ENCODE results near the gene RAB3GAP1. TPM values are rescaled to one million over a fixed set of nuclear protein-coding genes. Genes with fewer than 3 reads are reported as not detected.

RAB3GAP1 gene
- polyA plus RNA-seq, 1 donor (not counting 4 experiments of a cell fraction or from before 2014, with no cell fraction given), result 41.6 TPM

DNA sequence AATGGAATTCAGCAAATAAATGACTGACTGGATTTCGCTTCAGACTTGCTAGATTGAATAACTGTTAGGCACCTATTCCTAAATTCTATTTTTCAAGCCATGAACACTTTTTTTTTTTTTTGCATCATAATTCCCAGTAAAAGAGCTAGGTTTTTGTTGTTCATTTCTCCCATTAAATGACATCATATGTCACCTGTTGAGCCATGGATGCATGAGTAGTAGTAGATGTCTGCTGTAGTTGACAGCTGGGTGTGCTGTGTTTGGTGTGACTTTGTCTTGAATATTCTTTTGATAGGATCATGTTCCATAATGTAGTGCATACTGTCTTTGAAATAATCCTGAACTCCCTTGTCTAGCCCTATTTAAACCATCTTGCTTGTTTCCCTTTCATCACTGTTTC, 115.2 kb downstream of the RAB3GAP1 start:
- H3K36me3 ChIP-seq (ENCODE audit: control insufficient read depth in 2 of 2, extremely low read depth in 1 of 2, insufficient read depth in 2 of 2, low read length in 2 of 2), result peaks cover 24 to 33% of the 10 kb centered on the region in 2 experiments

DNA sequence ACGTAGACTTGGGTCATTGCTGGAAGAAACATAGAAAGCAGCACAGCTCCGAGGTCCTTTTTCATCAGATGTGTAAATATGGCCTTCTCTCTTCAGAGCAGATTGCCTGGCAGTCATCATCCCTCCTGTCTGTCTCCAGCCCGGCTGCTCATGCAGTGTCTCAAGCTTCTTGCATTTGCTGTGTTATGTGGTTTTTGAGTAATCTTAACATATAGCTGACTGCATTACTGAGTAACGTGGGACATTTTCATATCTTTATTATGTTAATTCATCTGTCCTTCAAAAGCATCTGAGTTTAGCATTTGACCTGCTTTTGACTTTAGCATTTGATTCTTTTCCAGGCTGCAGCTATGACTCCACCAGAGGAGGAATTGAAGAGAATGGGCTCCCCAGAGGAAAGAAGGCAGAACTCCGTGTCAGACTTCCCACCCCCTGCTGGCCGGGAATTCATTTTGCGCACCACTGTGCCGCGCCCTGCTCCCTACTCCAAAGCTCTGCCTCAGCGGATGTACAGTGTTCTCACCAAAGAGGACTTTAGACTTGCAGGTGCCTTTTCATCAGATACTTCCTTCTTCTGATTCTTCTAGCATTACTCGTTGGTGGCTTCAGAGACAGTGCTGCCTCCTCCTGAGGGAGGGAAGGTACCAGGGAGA, 116.2 kb downstream of the RAB3GAP1 start:
- H3K79me2 ChIP-seq (ENCODE audit: control insufficient read depth, insufficient read depth, low read length), result no peaks in the 10 kb centered on the region
- no peaks in the 10 kb centered on the region for H4K20me1 ChIP-seq (ENCODE audit: control insufficient read depth, extremely low read depth, insufficient read depth, low read length)
- H3K27ac ChIP-seq (ENCODE audit: control insufficient read depth, insufficient read depth, low read length), result no peak overlapping the region
- no peak for DNase-seq (ENCODE audit: low read depth, low spot score)
- H3K4me1 ChIP-seq (ENCODE audit: control insufficient read depth, extremely low read depth, insufficient read depth, low read length), result peaks cover 11% of the 10 kb centered on the region
- no peak overlapping the region for H3K9ac ChIP-seq (ENCODE audit: control insufficient read depth, extremely low read depth, insufficient read depth, low read length)
- no peaks in the 10 kb centered on the region for H3K9me3 ChIP-seq (ENCODE audit: control insufficient read depth, low read depth, low read length)
- peaks cover 27 to 33% of the 10 kb centered on the region in 2 experiments for H3K36me3 ChIP-seq (ENCODE audit: control insufficient read depth in 2 of 2, extremely low read depth in 1 of 2, insufficient read depth in 2 of 2, low read length in 2 of 2)
- no peaks in the 10 kb centered on the region for H3K9me1 ChIP-seq (ENCODE audit: control insufficient read depth, extremely low read depth, insufficient read depth, low read length)
- no peak for TF ChIP-seq EZH2 (IDR thresholded peaks at IDR 0.05; ENCODE audit: low read length)
- TF ChIP-seq, protein P1, sequence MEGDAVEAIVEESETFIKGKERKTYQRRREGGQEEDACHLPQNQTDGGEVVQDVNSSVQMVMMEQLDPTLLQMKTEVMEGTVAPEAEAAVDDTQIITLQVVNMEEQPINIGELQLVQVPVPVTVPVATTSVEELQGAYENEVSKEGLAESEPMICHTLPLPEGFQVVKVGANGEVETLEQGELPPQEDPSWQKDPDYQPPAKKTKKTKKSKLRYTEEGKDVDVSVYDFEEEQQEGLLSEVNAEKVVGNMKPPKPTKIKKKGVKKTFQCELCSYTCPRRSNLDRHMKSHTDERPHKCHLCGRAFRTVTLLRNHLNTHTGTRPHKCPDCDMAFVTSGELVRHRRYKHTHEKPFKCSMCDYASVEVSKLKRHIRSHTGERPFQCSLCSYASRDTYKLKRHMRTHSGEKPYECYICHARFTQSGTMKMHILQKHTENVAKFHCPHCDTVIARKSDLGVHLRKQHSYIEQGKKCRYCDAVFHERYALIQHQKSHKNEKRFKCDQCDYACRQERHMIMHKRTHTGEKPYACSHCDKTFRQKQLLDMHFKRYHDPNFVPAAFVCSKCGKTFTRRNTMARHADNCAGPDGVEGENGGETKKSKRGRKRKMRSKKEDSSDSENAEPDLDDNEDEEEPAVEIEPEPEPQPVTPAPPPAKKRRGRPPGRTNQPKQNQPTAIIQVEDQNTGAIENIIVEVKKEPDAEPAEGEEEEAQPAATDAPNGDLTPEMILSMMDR (optimal IDR thresholded peaks at IDR 0.05 in 1 of 3, IDR thresholded peaks at IDR 0.05 in 1 of 3, conservative IDR thresholded peaks at IDR 0.05 in 1 of 3; ENCODE audit: extremely low read depth in 1 of 3, insufficient read depth in 2 of 3, low read length in 3 of 3), result no peak
- H3K27me3 ChIP-seq (ENCODE audit: control insufficient read depth, extremely low read depth, insufficient read depth, low read length), result no peaks in the 10 kb centered on the region
- no peak overlapping the region for H3K4me3 ChIP-seq (ENCODE audit: control insufficient read depth in 2 of 3, extremely low read depth in 1 of 3, insufficient read depth in 2 of 3, low read depth in 1 of 3, low read length in 3 of 3)
- H2AFZ ChIP-seq (ENCODE audit: control insufficient read depth, low read length), result no peak overlapping the region
- no peak overlapping the region for H3K4me2 ChIP-seq (ENCODE audit: control insufficient read depth, extremely low read depth, insufficient read depth, low read depth, low read length)
- no peak for FAIRE-seq
- dilution Hi-C loops (cut with MboI; ENCODE audit: extremely low pct_ligation_motif_present, low sequenced_read_pairs), result no loop called here

More for the DNA sequence above, 115.2 kb downstream of the RAB3GAP1 start:
- Histone ChIP-seq H3K4me1 (ENCODE audit: control insufficient read depth, extremely low read depth, insufficient read depth, low read length) (peaks cover 11% of the 10 kb centered on the region), H3K27ac (ENCODE audit: control insufficient read depth, insufficient read depth, low read length) (no peak overlapping the region), H3K9me3 (ENCODE audit: control insufficient read depth, low read depth, low read length) (no peaks in the 10 kb centered on the region), H3K9ac (ENCODE audit: control insufficient read depth, extremely low read depth, insufficient read depth, low read length) (no peak overlapping the region), H3K79me2 (ENCODE audit: control insufficient read depth, insufficient read depth, low read length) (no peaks in the 10 kb centered on the region), H4K20me1 (ENCODE audit: control insufficient read depth, extremely low read depth, insufficient read depth, low read length) (no peaks in the 10 kb centered on the region), H2AFZ (ENCODE audit: control insufficient read depth, low read length) (no peak overlapping the region), H3K4me3 (ENCODE audit: control insufficient read depth in 2 of 3, extremely low read depth in 1 of 3, insufficient read depth in 2 of 3, low read depth in 1 of 3, low read length in 3 of 3) (no peak overlapping the region), H3K27me3 (ENCODE audit: control insufficient read depth, extremely low read depth, insufficient read depth, low read length) (no peaks in the 10 kb centered on the region), H3K4me2 (ENCODE audit: control insufficient read depth, extremely low read depth, insufficient read depth, low read depth, low read length) (no peak overlapping the region), H3K9me1 (ENCODE audit: control insufficient read depth, extremely low read depth, insufficient read depth, low read length) (no peaks in the 10 kb centered on the region)
- FAIRE-seq, result no peak
- DNase-seq (ENCODE audit: low read depth, low spot score), result no peak
- TF ChIP-seq, protein P1 (optimal IDR thresholded peaks at IDR 0.05 in 1 of 3, IDR thresholded peaks at IDR 0.05 in 1 of 3, conservative IDR thresholded peaks at IDR 0.05 in 1 of 3; ENCODE audit: extremely low read depth in 1 of 3, insufficient read depth in 2 of 3, low read length in 3 of 3), result no peak
- TF ChIP-seq EZH2 (IDR thresholded peaks at IDR 0.05; ENCODE audit: low read length), result no peak
- dilution Hi-C loops (cut with MboI; ENCODE audit: extremely low pct_ligation_motif_present, low sequenced_read_pairs), result no loop called here

Measured in keratinocyte (primary cell).